ENCODE data around the gene SOD2. TPM values are rescaled to one million over a fixed set of nuclear protein-coding genes. Genes with fewer than 3 reads are reported as not detected.
"Not testable (repeated sequence)": the region's sequence is repeated elsewhere in the genome, so short reads cannot be mapped to it uniquely, and the experiment has no call there.

The SOD2 gene
- total RNA-seq, 1 donor from 2014 or later: 64.0 TPM

GRCh38 chr6:159714404-159714803 is 21.4 kb upstream of the SOD2 start:
- no peak overlapping the region for H3K27ac ChIP-seq (ENCODE audit: low read depth, low read length)
- Mint-ChIP-seq H3K4me3 (ENCODE audit: unreplicated experiment) (no peak overlapping the region), H3K9me3 (ENCODE audit: unreplicated experiment) (peaks cover 1% of the 10 kb centered on the region), H3K4me1 (ENCODE audit: low read depth, unreplicated experiment) (no peaks in the 10 kb centered on the region), H3K27ac (ENCODE audit: unreplicated experiment) (no peak overlapping the region), H3K36me3 (ENCODE audit: low read depth, unreplicated experiment) (no peaks in the 10 kb centered on the region), H3K27me3 (ENCODE audit: low read depth, unreplicated experiment) (no peaks in the 10 kb centered on the region)
- no peaks in the 10 kb centered on the region for H3K27me3 ChIP-seq (ENCODE audit: insufficient read depth, low read length)
- no peak overlapping the region for H3K4me2 ChIP-seq (ENCODE audit: low read length)
- peaks cover 9% of the 10 kb centered on the region for H4K20me1 ChIP-seq (ENCODE audit: insufficient read depth, low read length)
- H3K9ac ChIP-seq (ENCODE audit: low read length): no peak overlapping the region
- H3K79me2 ChIP-seq (ENCODE audit: insufficient read depth, low read length): peaks cover 5% of the 10 kb centered on the region
- H3K36me3 ChIP-seq (ENCODE audit: insufficient read depth, low read length): no peaks in the 10 kb centered on the region
- peaks cover 16% of the 10 kb centered on the region for H3K4me1 ChIP-seq (ENCODE audit: insufficient read depth, low read length)
- no peak for FAIRE-seq
- no peak for DNase-seq (ENCODE audit: low read depth)
- H3K4me3 ChIP-seq (ENCODE audit: insufficient read depth, low read depth, low read length): no peak overlapping the region
- H3K9me3 ChIP-seq (ENCODE audit: insufficient read depth, low read depth, low read length): no peaks in the 10 kb centered on the region
- no peak for TF ChIP-seq EZH2 (IDR thresholded peaks at IDR 0.05; ENCODE audit: insufficient read depth, low read length)
- TF ChIP-seq CTCF (IDR thresholded peaks at IDR 0.05; ENCODE audit: insufficient read depth, low read depth, low read length): no peak
- no peak overlapping the region for H2AFZ ChIP-seq (ENCODE audit: low read depth, low read length)

- no peaks in the 10 kb centered on the region for H3K4me1 Mint-ChIP-seq (ENCODE audit: low read depth, unreplicated experiment)
Observed at GRCh38 chr6:159713984-159714383, 20.9 kb upstream of the SOD2 start.

GRCh38 chr6:159712389-159712788 is 19.3 kb upstream of the SOD2 start:
- H3K4me2 ChIP-seq (ENCODE audit: low read length); H2AFZ ChIP-seq (ENCODE audit: low read depth, low read length); H3K9ac ChIP-seq (ENCODE audit: low read length); H3K79me2 ChIP-seq (ENCODE audit: insufficient read depth, low read length); H3K4me3 Mint-ChIP-seq (ENCODE audit: unreplicated experiment); H3K27ac Mint-ChIP-seq (ENCODE audit: unreplicated experiment); H3K27me3 ChIP-seq (ENCODE audit: insufficient read depth, low read length); H3K4me1 Mint-ChIP-seq (ENCODE audit: low read depth, unreplicated experiment); H3K27ac ChIP-seq (ENCODE audit: low read depth, low read length); H3K9me3 ChIP-seq (ENCODE audit: insufficient read depth, low read depth, low read length); H3K27me3 Mint-ChIP-seq (ENCODE audit: low read depth, unreplicated experiment); H3K4me3 ChIP-seq (ENCODE audit: insufficient read depth, low read depth, low read length); H3K9me3 Mint-ChIP-seq (ENCODE audit: unreplicated experiment); H3K36me3 Mint-ChIP-seq (ENCODE audit: low read depth, unreplicated experiment); FAIRE-seq; DNase-seq (ENCODE audit: low read depth); H3K36me3 ChIP-seq (ENCODE audit: insufficient read depth, low read length); H4K20me1 ChIP-seq (ENCODE audit: insufficient read depth, low read length): not testable (repeated sequence)
- H3K4me1 ChIP-seq (ENCODE audit: insufficient read depth, low read length): peaks cover 16% of the 10 kb centered on the region

More at GRCh38 chr6:159713984-159714383, 20.9 kb upstream of the SOD2 start:
- H3K36me3 ChIP-seq (ENCODE audit: insufficient read depth, low read length): no peaks in the 10 kb centered on the region
- peaks cover 5% of the 10 kb centered on the region for H4K20me1 ChIP-seq (ENCODE audit: insufficient read depth, low read length)
- H3K9ac ChIP-seq (ENCODE audit: low read length): no peak overlapping the region
- H3K4me1 ChIP-seq (ENCODE audit: insufficient read depth, low read length): peaks cover 16% of the 10 kb centered on the region
- no peak overlapping the region for H3K27ac ChIP-seq (ENCODE audit: low read depth, low read length)
- Mint-ChIP-seq H3K9me3 (ENCODE audit: unreplicated experiment) (peaks cover 4% of the 10 kb centered on the region), H3K4me3 (ENCODE audit: unreplicated experiment) (no peak overlapping the region), H3K36me3 (ENCODE audit: low read depth, unreplicated experiment) (no peaks in the 10 kb centered on the region), H3K27me3 (ENCODE audit: low read depth, unreplicated experiment) (no peaks in the 10 kb centered on the region), H3K27ac (ENCODE audit: unreplicated experiment) (no peak overlapping the region)
- H3K79me2 ChIP-seq (ENCODE audit: insufficient read depth, low read length): peaks cover 5% of the 10 kb centered on the region
- no peak overlapping the region for H3K4me2 ChIP-seq (ENCODE audit: low read length)
- no peaks in the 10 kb centered on the region for H3K27me3 ChIP-seq (ENCODE audit: insufficient read depth, low read length)
- no peak for TF ChIP-seq EZH2 (IDR thresholded peaks at IDR 0.05; ENCODE audit: insufficient read depth, low read length)
- DNase-seq (ENCODE audit: low read depth) (no peak), FAIRE-seq (no peak)
- no peak overlapping the region for H3K4me3 ChIP-seq (ENCODE audit: insufficient read depth, low read depth, low read length)
- H2AFZ ChIP-seq (ENCODE audit: low read depth, low read length): no peak overlapping the region
- no peaks in the 10 kb centered on the region for H3K9me3 ChIP-seq (ENCODE audit: insufficient read depth, low read depth, low read length)

GRCh38 chr6:159710603-159711002 is 17.6 kb upstream of the SOD2 start:
- H3K4me3 ChIP-seq (ENCODE audit: insufficient read depth, low read depth, low read length); H3K9ac ChIP-seq (ENCODE audit: low read length); H3K9me3 Mint-ChIP-seq (ENCODE audit: unreplicated experiment); H3K9me3 ChIP-seq (ENCODE audit: insufficient read depth, low read depth, low read length); DNase-seq (ENCODE audit: low read depth); H3K4me1 Mint-ChIP-seq (ENCODE audit: low read depth, unreplicated experiment); H3K4me2 ChIP-seq (ENCODE audit: low read length); H3K4me1 ChIP-seq (ENCODE audit: insufficient read depth, low read length); FAIRE-seq; H3K27me3 Mint-ChIP-seq (ENCODE audit: low read depth, unreplicated experiment); H2AFZ ChIP-seq (ENCODE audit: low read depth, low read length); H3K27ac Mint-ChIP-seq (ENCODE audit: unreplicated experiment); H3K27me3 ChIP-seq (ENCODE audit: insufficient read depth, low read length); H4K20me1 ChIP-seq (ENCODE audit: insufficient read depth, low read length); H3K36me3 Mint-ChIP-seq (ENCODE audit: low read depth, unreplicated experiment); H3K36me3 ChIP-seq (ENCODE audit: insufficient read depth, low read length); H3K4me3 Mint-ChIP-seq (ENCODE audit: unreplicated experiment); H3K79me2 ChIP-seq (ENCODE audit: insufficient read depth, low read length); H3K27ac ChIP-seq (ENCODE audit: low read depth, low read length): not testable (repeated sequence)

Data from astrocyte (in vitro differentiated cells and primary cell).